SKM-1 treated with dmso at 0.1 percent for 144 hours (cell line): Measurements from ENCODE around the gene ALX3.
"Not testable (repeated sequence)": the region's sequence is repeated elsewhere in the genome, so short reads cannot be mapped to it uniquely, and the experiment has no call there.

ENCODE experiments used
- DNase-seq: peaks from one replicate; lab custom pipeline; 2025; ENCODE audit not compliant: unreplicated experiment; lab: John Stamatoyannopoulos, UW

Gene ALX3

DNA sequence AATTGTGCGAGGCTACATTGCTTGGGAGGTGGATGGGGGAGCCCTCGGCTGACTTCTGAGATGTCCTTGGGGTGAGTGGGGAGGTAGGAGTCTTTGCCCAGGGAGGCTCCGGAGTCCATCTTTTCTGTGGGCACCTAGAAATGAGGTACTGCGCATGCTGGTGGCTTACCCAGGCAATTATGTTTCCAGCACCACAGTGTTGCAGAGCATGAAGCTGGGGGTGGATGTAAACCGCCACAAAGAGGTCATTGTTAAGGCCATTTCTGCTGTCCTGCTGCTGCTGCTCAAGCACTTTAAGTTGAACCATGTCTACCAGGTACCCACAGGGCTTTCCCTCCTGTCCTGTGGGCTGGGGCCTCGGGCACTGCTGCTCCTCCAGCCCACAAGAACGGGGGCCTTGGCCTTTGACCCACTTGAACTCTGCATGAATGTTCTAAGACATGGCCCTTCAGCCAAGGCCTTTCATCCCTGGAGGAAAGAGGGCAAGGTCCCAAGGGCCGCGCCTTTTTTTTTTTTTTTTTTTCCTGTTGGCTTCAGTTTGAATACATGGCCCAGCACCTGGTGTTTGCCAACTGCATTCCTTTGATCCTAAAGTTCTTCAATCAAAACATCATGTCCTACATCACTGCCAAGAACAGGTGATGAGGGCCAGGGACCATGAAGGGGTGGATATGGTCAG, 21.4 kb downstream of the ALX3 start:
- no peak for DNase-seq

DNA sequence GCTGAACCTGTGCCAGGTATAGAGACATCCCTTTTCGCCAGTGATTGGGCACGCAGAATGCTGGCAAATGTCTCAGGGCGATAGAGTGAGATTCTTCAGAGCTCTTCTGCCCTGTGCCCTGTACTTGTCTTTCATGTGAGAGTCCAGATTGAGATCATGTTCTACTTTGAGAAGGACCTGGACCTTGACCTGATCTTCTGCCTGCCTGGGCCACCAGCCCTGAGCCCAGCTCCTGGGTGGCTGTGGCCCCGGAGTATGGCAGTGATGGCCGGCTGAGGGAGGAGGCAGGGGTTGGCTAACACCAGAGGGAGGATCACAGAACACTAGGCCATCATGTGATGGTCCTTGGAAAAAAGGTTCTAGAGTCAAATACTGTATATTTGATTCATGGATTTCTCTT, 22.2 kb downstream of the ALX3 start:
- no peak for DNase-seq

GRCh38 chr1:110047463-110047862, 23.0 kb downstream of the ALX3 start:
- DNase-seq, result no peak

DNA sequence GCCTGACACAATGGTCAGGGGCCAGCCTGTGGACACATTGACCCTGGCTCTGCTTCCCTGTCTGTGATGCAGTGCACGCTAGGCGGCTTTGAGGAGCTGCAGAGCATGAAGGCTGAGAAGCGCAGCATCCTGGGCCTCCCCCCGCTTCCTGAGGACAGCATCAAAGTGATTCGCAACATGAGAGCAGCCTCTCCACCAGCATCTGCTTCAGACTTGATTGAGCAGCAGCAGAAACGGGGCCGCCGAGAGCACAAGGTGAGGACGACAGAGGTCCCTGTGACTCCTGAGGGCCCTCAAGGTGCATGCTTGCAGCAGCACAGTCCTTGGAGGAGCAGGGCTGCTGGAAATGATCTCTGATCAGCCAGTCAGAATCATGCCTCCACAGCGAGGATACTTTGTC, 27.5 kb downstream of the ALX3 start:
- no peak for DNase-seq

DNA sequence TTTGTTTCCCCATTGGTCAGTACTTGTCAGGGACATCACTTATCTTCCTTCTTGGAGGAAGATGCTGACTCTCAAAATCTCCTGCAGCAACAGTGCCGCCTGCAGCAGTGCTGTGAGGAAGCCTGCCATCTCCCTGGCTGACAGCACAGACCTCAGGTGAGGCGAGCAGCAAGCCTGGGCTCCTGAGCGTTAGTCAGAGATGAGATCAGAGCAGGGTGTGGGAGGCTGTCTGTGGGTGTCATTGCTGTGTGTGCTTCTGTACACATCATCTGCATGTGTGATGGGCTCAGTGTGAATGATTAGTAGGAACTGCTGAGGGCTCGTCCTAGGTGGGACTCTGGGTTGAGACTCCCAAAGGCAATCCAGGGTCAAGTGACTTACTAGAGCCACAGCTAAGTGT, 29.9 kb downstream of the ALX3 start:
- DNase-seq, result no peak

DNA sequence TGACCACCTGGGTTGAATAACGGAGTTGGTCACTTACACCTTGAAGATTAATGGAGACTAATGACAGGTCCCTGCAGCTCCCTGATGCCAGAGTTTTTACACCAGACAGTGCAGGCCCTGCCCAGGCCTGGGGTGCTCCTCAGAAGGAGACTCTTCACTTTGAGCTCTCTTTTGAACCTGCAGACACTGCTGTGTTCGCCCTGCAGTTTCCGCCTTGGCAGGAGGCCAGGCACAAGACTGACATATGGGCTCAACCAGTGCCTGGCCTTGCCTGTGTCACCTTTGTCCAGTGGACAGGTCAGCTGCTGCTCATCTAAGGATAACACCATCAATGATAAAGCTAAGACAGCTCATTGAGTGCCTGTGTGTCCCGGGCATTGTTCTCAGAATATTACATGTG, 30.8 kb downstream of the ALX3 start:
- DNase-seq, result no peak

- no peak for DNase-seq
These were observed 32.2 kb downstream of the ALX3 start for GRCh38 chr1:110038271-110038670.

DNA sequence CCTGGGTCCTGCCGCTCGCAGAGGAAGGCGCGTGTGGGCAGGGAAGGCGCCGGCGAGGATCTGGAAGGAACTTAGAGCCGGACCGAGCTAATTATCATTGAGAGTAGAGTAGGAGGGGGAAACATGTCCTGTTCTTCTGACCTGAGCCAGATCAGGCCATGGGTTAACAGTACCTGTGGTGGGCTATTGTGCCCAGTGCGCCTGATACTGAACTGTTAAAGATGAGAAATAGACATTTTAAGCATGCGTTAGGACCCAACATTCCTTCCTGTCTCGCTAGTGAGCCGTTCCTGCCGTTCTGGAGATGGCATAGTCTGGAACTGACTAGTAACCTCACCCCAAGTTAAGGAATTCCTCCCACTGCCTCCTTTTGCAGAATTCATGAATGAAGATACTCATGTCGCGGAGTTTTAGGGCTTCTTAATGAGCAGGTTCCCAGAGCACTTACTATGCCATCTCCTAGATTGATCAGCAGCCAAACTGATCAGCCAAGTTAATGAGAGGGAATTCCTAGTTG, 35.2 kb downstream of the ALX3 start:
- no peak for DNase-seq

- DNase-seq, result peak; percentile 94
These were observed 35.8 kb downstream of the ALX3 start, which contains the start of gene STRIP1 for GRCh38 chr1:110034451-110035235. Gene STRIP1 (plus strand): TSS chr1:110034624. CDS start chr1:110034638, 14 bp downstream.

GRCh38 chr1:110034040-110034450, 36.4 kb downstream of the ALX3 start:
- DNase-seq, result no peak

DNA sequence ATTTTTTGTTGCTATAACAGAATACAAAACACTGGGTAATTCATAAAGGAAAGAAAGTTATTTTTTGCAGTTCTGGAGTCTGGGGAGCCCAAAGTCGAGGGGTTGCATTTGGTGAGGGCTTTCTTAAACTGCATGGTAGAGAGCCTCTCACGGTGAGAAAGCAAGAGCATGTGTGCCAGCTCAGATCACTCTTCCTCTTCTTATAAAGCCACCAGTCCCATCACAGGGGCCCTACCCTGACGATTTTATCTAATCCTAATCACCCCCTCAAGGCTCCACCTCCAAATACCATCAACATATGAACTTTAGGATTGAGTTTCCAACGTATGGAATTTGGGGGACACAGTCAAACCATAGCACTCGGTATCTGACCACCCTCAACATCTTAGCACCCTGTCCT, 37.1 kb downstream of the ALX3 start:
- no peak for DNase-seq

- no peak for DNase-seq
These were observed 38.1 kb downstream of the ALX3 start for GRCh38 chr1:110032327-110032726.

DNA sequence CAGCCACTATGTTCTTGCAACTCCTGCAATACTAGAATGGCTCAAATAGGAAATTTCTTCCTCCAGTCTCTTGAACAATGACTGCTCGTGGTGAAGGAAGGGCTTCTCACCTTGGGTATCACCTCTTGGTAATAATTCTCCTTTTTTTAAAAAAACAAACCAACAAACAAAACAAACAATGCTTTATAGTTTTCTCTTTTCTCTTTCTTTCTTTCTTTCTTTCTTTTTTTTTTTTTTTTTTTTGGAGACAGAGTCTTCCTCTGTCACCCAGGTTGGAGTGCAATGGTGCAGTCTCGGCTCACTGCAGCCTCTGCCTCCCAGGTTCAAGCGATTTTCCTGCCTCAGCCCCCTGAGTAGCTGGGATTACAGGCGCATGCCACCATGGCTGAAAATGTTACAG, 39.8 kb downstream of the ALX3 start:
- not testable (repeated sequence) for DNase-seq

DNA sequence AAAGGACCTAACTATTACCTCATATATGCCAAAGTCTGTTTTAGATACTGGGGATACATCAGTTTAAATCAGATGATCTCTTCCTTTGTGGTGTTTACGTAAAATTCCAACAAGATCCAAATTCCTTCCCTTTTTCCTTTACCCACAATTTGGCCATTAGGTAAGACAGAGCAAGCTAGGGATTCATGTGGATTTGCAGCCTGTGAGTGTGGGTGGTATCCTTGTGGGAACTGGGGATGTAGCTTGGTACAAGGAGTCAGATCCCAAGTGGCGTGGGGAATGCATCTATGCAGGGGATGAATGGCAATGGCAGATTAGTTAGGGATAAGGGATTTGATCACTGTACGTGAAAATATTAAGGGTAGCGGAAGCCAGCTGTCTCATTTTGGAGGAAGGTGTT, 45.9 kb downstream of the ALX3 start:
- DNase-seq, result no peak

- no peak for DNase-seq
These were observed 49.2 kb downstream of the ALX3 start for GRCh38 chr1:110021285-110021684.

DNA sequence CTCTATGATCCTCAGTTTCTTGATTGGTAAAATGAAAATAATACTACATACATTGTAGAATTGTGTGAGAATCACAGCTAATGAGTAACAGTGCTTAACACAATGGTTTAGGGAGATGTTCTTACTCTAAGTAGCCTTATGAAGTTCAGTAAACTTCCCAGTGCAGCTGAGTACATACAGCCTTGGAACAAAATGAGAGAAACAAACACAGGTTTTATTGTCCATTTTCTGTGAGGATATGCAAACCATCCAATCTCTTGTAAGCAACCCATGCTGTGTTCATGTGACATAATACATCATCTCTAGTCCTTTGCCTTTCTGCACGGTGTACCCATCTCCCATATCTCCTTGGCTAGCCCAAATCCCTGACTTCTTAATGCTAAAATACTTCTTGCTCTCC, 50.7 kb downstream of the ALX3 start:
- DNase-seq, result no peak

DNA sequence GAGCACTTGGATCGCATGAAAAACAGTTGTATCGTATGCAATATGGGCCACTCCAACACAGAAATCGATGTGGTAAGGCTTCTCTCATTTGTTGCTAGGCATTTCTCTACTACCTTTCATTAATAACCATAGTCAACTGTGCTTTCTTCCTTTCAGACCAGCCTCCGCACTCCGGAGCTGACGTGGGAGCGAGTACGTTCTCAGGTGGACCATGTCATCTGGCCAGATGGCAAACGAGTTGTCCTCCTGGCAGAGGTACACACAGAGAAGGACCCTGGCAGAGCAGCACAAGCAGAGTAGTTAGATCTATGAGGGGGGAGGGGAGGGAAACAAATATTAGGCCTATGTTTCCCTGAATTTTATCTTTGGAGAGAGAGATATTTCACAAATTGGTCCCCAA, 52.1 kb downstream of the ALX3 start:
- DNase-seq, result no peak

DNA sequence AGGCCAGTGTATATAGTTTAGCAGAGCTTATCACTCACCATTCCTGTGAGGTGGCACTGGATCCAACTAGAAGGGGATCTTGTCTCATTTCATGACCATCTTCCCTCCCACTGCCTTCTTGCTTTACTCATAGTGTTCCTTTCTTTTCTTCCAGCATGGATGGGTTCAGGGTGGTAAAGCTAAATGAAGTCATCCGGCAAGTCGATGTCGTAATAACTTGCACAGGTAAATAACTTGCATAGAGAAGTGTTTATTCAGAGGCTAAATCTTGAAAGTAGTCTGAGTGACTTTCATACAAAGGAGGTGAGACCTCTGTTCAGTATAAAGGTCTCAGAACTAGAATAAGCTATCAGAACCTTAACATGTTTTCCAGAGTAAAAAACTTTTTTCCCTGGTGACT, 52.7 kb downstream of the ALX3 start:
- DNase-seq, result no peak

GRCh38 chr1:110012100-110012780, 58.2 kb downstream of the ALX3 start:
- DNase-seq, result no peak

- DNase-seq, result peak; percentile 56
These were observed 58.9 kb downstream of the ALX3 start for GRCh38 chr1:110011527-110012041.
